8988T (cell line): ENCODE results near the gene HDAC7.

Source experiments
- DNase-seq: peaks from one replicate; pipeline ENCODE4 v3.0.0; 2011

Gene HDAC7

GRCh38 chr12:47791351-47791746 is 28.4 kb downstream of the HDAC7 start:
- DNase-seq: no peak

GRCh38 chr12:47790676-47791350 is 28.9 kb downstream of the HDAC7 start:
- no peak for DNase-seq

- DNase-seq: no peak
Measured at GRCh38 chr12:47789712-47790489, 29.8 kb downstream of the HDAC7 start.

- no peak for DNase-seq
Measured at GRCh38 chr12:47789141-47789540, 30.6 kb downstream of the HDAC7 start.

GRCh38 chr12:47787596-47788319 is 31.9 kb downstream of the HDAC7 start:
- DNase-seq: no peak

GRCh38 chr12:47786662-47787280 is 32.9 kb downstream of the HDAC7 start:
- DNase-seq: no peak

- DNase-seq: no peak
Measured at GRCh38 chr12:47785887-47786661, 33.6 kb downstream of the HDAC7 start.

GRCh38 chr12:47785036-47785886 is 34.4 kb downstream of the HDAC7 start:
- DNase-seq: no peak

- no peak for DNase-seq
Measured at GRCh38 chr12:47783821-47784819, 35.6 kb downstream of the HDAC7 start.

- DNase-seq: no peak
Measured at GRCh38 chr12:47783024-47783755, 36.5 kb downstream of the HDAC7 start.

GRCh38 chr12:47782372-47782770 is 37.3 kb downstream of the HDAC7 start:
- DNase-seq: no peak

GRCh38 chr12:47781479-47782371 is 38.0 kb downstream of the HDAC7 start:
- DNase-seq: no peak

GRCh38 chr12:47779943-47780504 is 39.7 kb downstream of the HDAC7 start:
- DNase-seq: no peak

GRCh38 chr12:47779301-47779942 is 40.3 kb downstream of the HDAC7 start:
- DNase-seq: peak; percentile 81

- no peak for DNase-seq
Measured at GRCh38 chr12:47778881-47779280, 40.8 kb downstream of the HDAC7 start.

GRCh38 chr12:47777741-47778558 is 41.8 kb downstream of the HDAC7 start:
- DNase-seq: no peak

- DNase-seq: no peak
Measured at GRCh38 chr12:47777151-47777550, 42.6 kb downstream of the HDAC7 start.
